ENCODE data around the gene LIMA1.
"Not testable (repeated sequence)": the region's sequence is repeated elsewhere in the genome, so short reads cannot be mapped to it uniquely, and the experiment has no call there.

LIMA1 gene

GRCh38 chr12:50219001-50219400, 64.3 kb downstream of the LIMA1 start:
- not testable (repeated sequence) for DNase-seq (ENCODE audit: low read depth in 1 of 2, low spot score in 1 of 2)

GRCh38 chr12:50218386-50218785, 64.9 kb downstream of the LIMA1 start:
- no peak for DNase-seq (ENCODE audit: low read depth in 1 of 2, low spot score in 1 of 2)

GRCh38 chr12:50217202-50217601, 66.1 kb downstream of the LIMA1 start:
- no peak for DNase-seq (ENCODE audit: low read depth in 1 of 2, low spot score in 1 of 2)

- no peak for DNase-seq (ENCODE audit: low read depth in 1 of 2, low spot score in 1 of 2)
These were observed 68.3 kb downstream of the LIMA1 start for GRCh38 chr12:50215033-50215432.

GRCh38 chr12:50214018-50214417, 69.3 kb downstream of the LIMA1 start:
- DNase-seq (ENCODE audit: low read depth in 1 of 2, low spot score in 1 of 2): no peak

- DNase-seq (ENCODE audit: low read depth in 1 of 2, low spot score in 1 of 2): no peak
These were observed 69.9 kb downstream of the LIMA1 start for GRCh38 chr12:50213439-50213838.

GRCh38 chr12:50212071-50212467, 71.3 kb downstream of the LIMA1 start:
- no peak for DNase-seq (ENCODE audit: low read depth in 1 of 2, low spot score in 1 of 2)

- no peak for DNase-seq (ENCODE audit: low read depth in 1 of 2, low spot score in 1 of 2)
These were observed 71.8 kb downstream of the LIMA1 start for GRCh38 chr12:50211392-50212070.

GRCh38 chr12:50207424-50207823, 75.9 kb downstream of the LIMA1 start:
- no peak for DNase-seq (ENCODE audit: low read depth in 1 of 2, low spot score in 1 of 2)

GRCh38 chr12:50205648-50206047, 77.7 kb downstream of the LIMA1 start:
- no peak for DNase-seq (ENCODE audit: low read depth in 1 of 2, low spot score in 1 of 2)

GRCh38 chr12:50203691-50204090, 79.6 kb downstream of the LIMA1 start:
- DNase-seq (ENCODE audit: low read depth in 1 of 2, low spot score in 1 of 2): no peak

GRCh38 chr12:50201987-50202521, 81.3 kb downstream of the LIMA1 start:
- no peak for DNase-seq (ENCODE audit: low read depth in 1 of 2, low spot score in 1 of 2)

GRCh38 chr12:50200552-50201273, 82.6 kb downstream of the LIMA1 start:
- DNase-seq (ENCODE audit: low read depth in 1 of 2, low spot score in 1 of 2): no peak

GRCh38 chr12:50198829-50199228, 84.5 kb downstream of the LIMA1 start:
- no peak for DNase-seq (ENCODE audit: low read depth in 1 of 2, low spot score in 1 of 2)

- no peak for DNase-seq (ENCODE audit: low read depth in 1 of 2, low spot score in 1 of 2)
These were observed 86.0 kb downstream of the LIMA1 start for GRCh38 chr12:50197297-50197727.

- no peak for DNase-seq (ENCODE audit: low read depth in 1 of 2, low spot score in 1 of 2)
These were observed 86.8 kb downstream of the LIMA1 start for GRCh38 chr12:50196537-50196936.

- DNase-seq (ENCODE audit: low read depth in 1 of 2, low spot score in 1 of 2): no peak
These were observed 87.5 kb downstream of the LIMA1 start for GRCh38 chr12:50195832-50196231.

- DNase-seq (ENCODE audit: low read depth in 1 of 2, low spot score in 1 of 2): no peak
These were observed 90.4 kb downstream of the LIMA1 start for GRCh38 chr12:50192908-50193307.

- DNase-seq (ENCODE audit: low read depth in 1 of 2, low spot score in 1 of 2): no peak
These were observed 91.1 kb downstream of the LIMA1 start for GRCh38 chr12:50192236-50192635.

GRCh38 chr12:50190859-50191258, 92.5 kb downstream of the LIMA1 start:
- no peak for DNase-seq (ENCODE audit: low read depth in 1 of 2, low spot score in 1 of 2)

- no peak for DNase-seq (ENCODE audit: low read depth in 1 of 2, low spot score in 1 of 2)
These were observed 94.3 kb downstream of the LIMA1 start for GRCh38 chr12:50188875-50189575.

- DNase-seq (ENCODE audit: low read depth in 1 of 2, low spot score in 1 of 2): no peak
These were observed 95.0 kb downstream of the LIMA1 start for GRCh38 chr12:50188241-50188781.

Measured in activated CD4-positive, alpha-beta T cell treated with anti-CD3 and anti-CD28 coated beads, Interleukin-2, amount 50 U/mL, for 24 hours (primary cell).